ENCODE data around the gene GZF1. TPM values are rescaled to one million over a fixed set of nuclear protein-coding genes. Genes with fewer than 3 reads are reported as not detected.

Gene GZF1
- total and polyA plus RNA-seq, 4 experiments from 2014 or later = 2.6 to 14.1 (median 8.2) TPM

- H3K4me3 Mint-ChIP-seq = no peak overlapping the region
- H3K27ac Mint-ChIP-seq = no peak overlapping the region
- DNase-seq = no peak
- H3K9me3 Mint-ChIP-seq = no peaks in the 10 kb centered on the region
- peaks cover 41 to 52% of the 10 kb centered on the region in 2 donors for H3K36me3 Mint-ChIP-seq
- Histone ChIP-seq H3K36me3 (ENCODE audit: insufficient read depth, low read length) (peaks cover 34% of the 10 kb centered on the region), H3K9me3 (ENCODE audit: control insufficient read depth in 1 of 2, low read length in 2 of 2) (no peaks in the 10 kb centered on the region), H3K4me3 (ENCODE audit: low read length in 2 of 2) (no peak overlapping the region), H3K27me3 (ENCODE audit: insufficient read depth, low read length) (no peaks in the 10 kb centered on the region), H3K27ac (ENCODE audit: low read depth, low read length) (no peak overlapping the region), H3K4me1 (ENCODE audit: insufficient read depth, low read length) (no peaks in the 10 kb centered on the region)
- H3K27me3 Mint-ChIP-seq = no peaks in the 10 kb centered on the region
- intact Hi-C loops (cut with micrococcal nuclease) = no loop called here
- ChIA-PET POLR2A (ENCODE audit: partially characterized antibody) (interaction anchor here (1.0 kb wide), 1 partner anchor 30 kb away, joined by 3 read pairs; no protein-coding TSS in a partner anchor), CTCF (ENCODE audit: partially characterized antibody) (interaction anchor here (1.0 kb wide), 1 partner anchor 26 kb away, joined by 3 read pairs; no protein-coding TSS in a partner anchor)
- H3K4me1 Mint-ChIP-seq = peaks cover 0 to 2% (median 0%) of the 10 kb centered on the region in 4 donors
Measured at GRCh38 chr20:23379772-23380171, 17.8 kb downstream of the GZF1 start.

GRCh38 chr20:23381876-23382275 is 19.9 kb downstream of the GZF1 start:
- no peaks in the 10 kb centered on the region for H3K9me3 Mint-ChIP-seq
- H3K27me3 Mint-ChIP-seq = no peaks in the 10 kb centered on the region
- H3K9me3 ChIP-seq (ENCODE audit: control insufficient read depth in 1 of 2, low read length in 2 of 2) = no peaks in the 10 kb centered on the region
- no peak overlapping the region for H3K4me3 Mint-ChIP-seq
- H3K4me1 ChIP-seq (ENCODE audit: insufficient read depth, low read length) = no peaks in the 10 kb centered on the region
- ChIA-PET CTCF (ENCODE audit: partially characterized antibody) (no interaction called here), POLR2A (ENCODE audit: partially characterized antibody) (no interaction called here)
- no peak overlapping the region for H3K27ac ChIP-seq (ENCODE audit: low read depth, low read length)
- H3K4me3 ChIP-seq (ENCODE audit: low read length in 2 of 2) = no peak overlapping the region
- peaks cover 32 to 37% of the 10 kb centered on the region in 2 donors for H3K36me3 Mint-ChIP-seq
- intact Hi-C loops (cut with micrococcal nuclease) = no loop called here
- H3K4me1 Mint-ChIP-seq = peaks cover 0 to 2% (median under 1%) of the 10 kb centered on the region in 4 donors
- peaks cover 19% of the 10 kb centered on the region for H3K36me3 ChIP-seq (ENCODE audit: insufficient read depth, low read length)
- H3K27me3 ChIP-seq (ENCODE audit: insufficient read depth, low read length) = no peaks in the 10 kb centered on the region
- no peak for DNase-seq
- peak overlapping the region in 1 of 7 donors; percentile 12 for H3K27ac Mint-ChIP-seq

- Mint-ChIP-seq H3K27ac (no peak overlapping the region), H3K9me3 (no peaks in the 10 kb centered on the region)
- POLR2A ChIA-PET (ENCODE audit: partially characterized antibody) = no interaction called here
Measured at GRCh38 chr20:23386304-23387117, 24.5 kb downstream of the GZF1 start.

GRCh38 chr20:23387118-23387443 is 25.1 kb downstream of the GZF1 start:
- intact Hi-C loops (cut with micrococcal nuclease) = no loop called here
- Mint-ChIP-seq H3K27ac (no peak overlapping the region), H3K4me1 (peaks cover 0 to 4% (median under 1%) of the 10 kb centered on the region in 4 donors), H3K36me3 (peaks cover 35 to 50% of the 10 kb centered on the region in 2 donors), H3K4me3 (no peak overlapping the region), H3K27me3 (no peaks in the 10 kb centered on the region), H3K9me3 (no peaks in the 10 kb centered on the region)
- no peak for DNase-seq
- ChIA-PET POLR2A (ENCODE audit: partially characterized antibody) (no interaction called here), CTCF (ENCODE audit: partially characterized antibody) (no interaction called here)
- H3K27me3 ChIP-seq (ENCODE audit: insufficient read depth, low read length) = no peaks in the 10 kb centered on the region
- no peak overlapping the region for H3K4me3 ChIP-seq (ENCODE audit: low read length in 2 of 2)
- H3K4me1 ChIP-seq (ENCODE audit: insufficient read depth, low read length) = no peaks in the 10 kb centered on the region
- H3K36me3 ChIP-seq (ENCODE audit: insufficient read depth, low read length) = no peaks in the 10 kb centered on the region
- H3K9me3 ChIP-seq (ENCODE audit: control insufficient read depth in 1 of 2, low read length in 2 of 2) = no peaks in the 10 kb centered on the region
- H3K27ac ChIP-seq (ENCODE audit: low read depth, low read length) = no peak overlapping the region

More at GRCh38 chr20:23386304-23387117, 24.5 kb downstream of the GZF1 start:
- CTCF ChIA-PET (ENCODE audit: partially characterized antibody) = no interaction called here
- H3K4me3 Mint-ChIP-seq = no peak overlapping the region
- Histone ChIP-seq H3K36me3 (ENCODE audit: insufficient read depth, low read length) (no peaks in the 10 kb centered on the region), H3K9me3 (ENCODE audit: control insufficient read depth in 1 of 2, low read length in 2 of 2) (no peaks in the 10 kb centered on the region), H3K27ac (ENCODE audit: low read depth, low read length) (no peak overlapping the region), H3K4me1 (ENCODE audit: insufficient read depth, low read length) (no peaks in the 10 kb centered on the region), H3K27me3 (ENCODE audit: insufficient read depth, low read length) (no peaks in the 10 kb centered on the region), H3K4me3 (ENCODE audit: low read length in 2 of 2) (no peak overlapping the region)
- intact Hi-C loops (cut with micrococcal nuclease) = no loop called here
- DNase-seq = no peak
- H3K4me1 Mint-ChIP-seq = peaks cover 0 to 4% (median under 1%) of the 10 kb centered on the region in 4 donors
- H3K27me3 Mint-ChIP-seq = no peaks in the 10 kb centered on the region
- peaks cover 33 to 45% of the 10 kb centered on the region in 2 donors for H3K36me3 Mint-ChIP-seq

GRCh38 chr20:23390091-23390774 is 28.3 kb downstream of the GZF1 start:
- H3K4me1 ChIP-seq (ENCODE audit: insufficient read depth, low read length) = no peaks in the 10 kb centered on the region
- ChIA-PET POLR2A (ENCODE audit: partially characterized antibody) (no interaction called here), CTCF (ENCODE audit: partially characterized antibody) (interaction anchor here (0.5 kb wide), 1 partner anchor 97 kb away, joined by 3 read pairs; no protein-coding TSS in a partner anchor)
- Mint-ChIP-seq H3K4me3 (no peak overlapping the region), H3K4me1 (peaks cover 0 to 7% (median 2%) of the 10 kb centered on the region in 4 donors), H3K9me3 (no peaks in the 10 kb centered on the region), H3K27me3 (no peaks in the 10 kb centered on the region), H3K36me3 (peaks cover 48 to 55% of the 10 kb centered on the region in 2 donors), H3K27ac (peak overlapping the region in 2 of 7 donors; percentile 3 to 42)
- no peaks in the 10 kb centered on the region for H3K9me3 ChIP-seq (ENCODE audit: control insufficient read depth in 1 of 2, low read length in 2 of 2)
- intact Hi-C loops (cut with micrococcal nuclease) = no loop called here
- no peaks in the 10 kb centered on the region for H3K27me3 ChIP-seq (ENCODE audit: insufficient read depth, low read length)
- H3K4me3 ChIP-seq (ENCODE audit: low read length in 2 of 2) = no peak overlapping the region
- DNase-seq = no peak
- H3K36me3 ChIP-seq (ENCODE audit: insufficient read depth, low read length) = peaks cover 19% of the 10 kb centered on the region
- no peak overlapping the region for H3K27ac ChIP-seq (ENCODE audit: low read depth, low read length)

- H3K4me3 Mint-ChIP-seq = no peak overlapping the region
- peaks cover 19% of the 10 kb centered on the region for H3K36me3 ChIP-seq (ENCODE audit: insufficient read depth, low read length)
- CTCF ChIA-PET (ENCODE audit: partially characterized antibody) = interaction anchor here (1.1 to 1.7 kb wide), 2 partner anchors 42 to 49 kb away, joined by 3 to 6 read pairs; no protein-coding TSS in a partner anchor
- intact Hi-C loops (cut with micrococcal nuclease) = no loop called here
- no peaks in the 10 kb centered on the region for H3K4me1 ChIP-seq (ENCODE audit: insufficient read depth, low read length)
- no peak for DNase-seq
- no peak overlapping the region for H3K4me3 ChIP-seq (ENCODE audit: low read length in 2 of 2)
- peaks cover 52 to 53% of the 10 kb centered on the region in 2 donors for H3K36me3 Mint-ChIP-seq
- no peaks in the 10 kb centered on the region for H3K27me3 Mint-ChIP-seq
- POLR2A ChIA-PET (ENCODE audit: partially characterized antibody) = no interaction called here
- H3K9me3 Mint-ChIP-seq = no peaks in the 10 kb centered on the region
- H3K9me3 ChIP-seq (ENCODE audit: control insufficient read depth in 1 of 2, low read length in 2 of 2) = no peaks in the 10 kb centered on the region
- H3K27ac Mint-ChIP-seq = peak overlapping the region in 1 of 7 donors; percentile 58
- no peaks in the 10 kb centered on the region for H3K27me3 ChIP-seq (ENCODE audit: insufficient read depth, low read length)
- H3K27ac ChIP-seq (ENCODE audit: low read depth, low read length) = no peak overlapping the region
- H3K4me1 Mint-ChIP-seq = peaks cover 0 to 6% (median 2%) of the 10 kb centered on the region in 4 donors
Measured at GRCh38 chr20:23391707-23392310, 29.8 kb downstream of the GZF1 start.

Data from CD4-positive, alpha-beta memory T cell (primary cell).